Brain pericyte (primary cell): Measurements from ENCODE around the gene SPECC1L.
"Not testable (repeated sequence)": the region's sequence is repeated elsewhere in the genome, so short reads cannot be mapped to it uniquely, and the experiment has no call there.

Experiments used
- DNase-seq: peaks from one replicate; pipeline ENCODE4 v3.0.0-alpha.2; 2012; ENCODE audit warnings: low read depth, low spot score

SPECC1L gene, protein sequence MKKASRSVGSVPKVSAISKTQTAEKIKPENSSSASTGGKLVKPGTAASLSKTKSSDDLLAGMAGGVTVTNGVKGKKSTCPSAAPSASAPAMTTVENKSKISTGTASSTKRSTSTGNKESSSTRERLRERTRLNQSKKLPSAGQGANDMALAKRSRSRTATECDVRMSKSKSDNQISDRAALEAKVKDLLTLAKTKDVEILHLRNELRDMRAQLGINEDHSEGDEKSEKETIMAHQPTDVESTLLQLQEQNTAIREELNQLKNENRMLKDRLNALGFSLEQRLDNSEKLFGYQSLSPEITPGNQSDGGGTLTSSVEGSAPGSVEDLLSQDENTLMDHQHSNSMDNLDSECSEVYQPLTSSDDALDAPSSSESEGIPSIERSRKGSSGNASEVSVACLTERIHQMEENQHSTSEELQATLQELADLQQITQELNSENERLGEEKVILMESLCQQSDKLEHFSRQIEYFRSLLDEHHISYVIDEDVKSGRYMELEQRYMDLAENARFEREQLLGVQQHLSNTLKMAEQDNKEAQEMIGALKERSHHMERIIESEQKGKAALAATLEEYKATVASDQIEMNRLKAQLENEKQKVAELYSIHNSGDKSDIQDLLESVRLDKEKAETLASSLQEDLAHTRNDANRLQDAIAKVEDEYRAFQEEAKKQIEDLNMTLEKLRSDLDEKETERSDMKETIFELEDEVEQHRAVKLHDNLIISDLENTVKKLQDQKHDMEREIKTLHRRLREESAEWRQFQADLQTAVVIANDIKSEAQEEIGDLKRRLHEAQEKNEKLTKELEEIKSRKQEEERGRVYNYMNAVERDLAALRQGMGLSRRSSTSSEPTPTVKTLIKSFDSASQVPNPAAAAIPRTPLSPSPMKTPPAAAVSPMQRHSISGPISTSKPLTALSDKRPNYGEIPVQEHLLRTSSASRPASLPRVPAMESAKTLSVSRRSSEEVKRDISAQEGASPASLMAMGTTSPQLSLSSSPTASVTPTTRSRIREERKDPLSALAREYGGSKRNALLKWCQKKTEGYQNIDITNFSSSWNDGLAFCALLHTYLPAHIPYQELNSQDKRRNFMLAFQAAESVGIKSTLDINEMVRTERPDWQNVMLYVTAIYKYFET

DNA sequence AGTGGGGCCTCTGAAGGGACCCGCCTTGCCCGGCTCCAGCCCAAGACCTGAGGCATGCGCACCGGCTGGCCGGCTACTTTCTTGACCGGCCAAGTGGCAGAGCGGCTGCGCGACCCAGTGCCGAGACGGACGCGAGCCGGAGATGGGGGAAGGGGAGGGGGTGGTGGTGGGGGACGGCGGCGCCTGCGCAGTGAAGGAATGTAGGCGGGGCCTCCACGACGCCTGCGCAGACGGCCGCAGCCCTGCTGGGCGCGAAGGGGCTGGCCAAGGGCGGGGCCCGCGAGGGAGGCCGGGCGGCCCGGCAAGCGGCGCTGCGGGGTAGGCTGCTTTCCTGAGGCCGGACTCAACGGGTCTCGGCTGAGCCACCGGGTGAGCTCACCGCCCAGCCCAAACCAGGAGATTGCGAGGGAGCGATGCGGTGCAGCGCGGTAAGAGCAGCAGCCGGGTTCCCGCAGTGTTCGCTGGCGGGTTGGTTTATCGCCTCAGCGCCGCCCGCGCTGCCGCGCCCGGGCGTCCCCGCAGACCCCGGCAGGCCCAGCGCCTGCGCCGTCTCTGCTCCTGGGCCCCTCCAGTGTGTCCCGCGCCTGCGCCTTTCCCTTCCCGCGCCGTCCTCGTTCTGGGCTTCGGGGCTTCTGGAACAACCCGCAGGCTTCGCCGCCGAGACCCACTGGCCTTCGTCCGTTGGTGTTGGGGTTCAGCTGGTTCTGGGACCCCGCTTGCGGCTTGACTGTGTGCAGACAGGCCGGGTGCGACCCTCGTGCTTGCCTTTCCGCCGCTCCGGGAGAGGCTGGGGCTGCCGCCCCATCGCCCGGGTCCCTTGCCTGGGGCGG, at the start of gene SPECC1L:
TSS of gene SPECC1L (plus strand) at position 276 of the 830 bp plus-strand sequence. CDS start 31,401 bp downstream, outside the sequence.
- DNase-seq = peak; percentile 73

GRCh38 chr22:24224468-24224867, 46.2 kb upstream of the SPECC1L start:
- DNase-seq = no peak

DNA sequence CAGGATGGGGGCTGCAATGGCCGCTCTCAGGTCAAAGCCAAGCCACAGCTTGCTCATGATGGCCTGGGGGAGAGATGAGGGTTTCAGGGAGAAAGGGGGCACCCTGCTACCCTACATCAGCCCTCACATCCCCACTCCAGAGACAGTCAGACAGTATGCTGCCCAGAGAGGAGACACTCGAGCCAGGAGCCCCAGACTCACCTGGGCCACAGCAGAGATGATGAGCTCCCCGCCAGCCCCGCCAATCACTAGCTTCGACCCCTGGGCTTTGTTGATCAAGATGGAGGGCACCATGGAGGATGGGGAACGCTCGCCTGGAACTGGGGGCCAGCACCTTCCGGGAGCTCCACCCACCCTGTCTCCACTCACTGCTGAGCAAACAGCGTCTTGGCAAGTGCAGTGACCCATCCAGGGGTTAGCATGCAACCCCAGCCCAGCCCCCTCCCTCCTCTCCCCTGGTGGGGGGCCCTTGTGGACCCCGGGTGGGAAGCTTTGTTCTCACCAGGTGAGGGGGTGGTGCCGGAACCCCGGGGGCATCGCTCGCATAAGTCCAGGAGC, 45.5 kb upstream of the SPECC1L start:
- no peak for DNase-seq

DNA sequence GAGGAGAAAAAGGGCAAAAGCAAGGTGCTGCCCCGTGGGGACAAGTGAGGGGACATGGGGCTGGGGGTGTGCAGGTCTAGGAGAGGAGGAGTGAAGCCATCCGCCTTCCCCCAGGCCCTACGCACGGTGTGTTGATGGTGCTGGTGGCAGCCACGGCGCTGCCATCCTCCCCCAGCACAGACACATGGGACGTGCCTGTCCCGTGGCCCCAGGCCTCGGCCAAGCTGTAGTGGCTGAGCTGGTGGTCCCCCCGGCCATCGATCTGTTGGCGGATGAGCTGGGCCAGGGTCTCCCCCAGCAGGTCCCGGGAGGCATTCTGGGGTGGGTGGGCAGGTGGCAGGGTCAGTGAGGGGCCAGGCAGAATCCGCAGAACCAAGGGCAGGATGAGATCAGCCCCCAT, 44.7 kb upstream of the SPECC1L start:
- no peak for DNase-seq

DNA sequence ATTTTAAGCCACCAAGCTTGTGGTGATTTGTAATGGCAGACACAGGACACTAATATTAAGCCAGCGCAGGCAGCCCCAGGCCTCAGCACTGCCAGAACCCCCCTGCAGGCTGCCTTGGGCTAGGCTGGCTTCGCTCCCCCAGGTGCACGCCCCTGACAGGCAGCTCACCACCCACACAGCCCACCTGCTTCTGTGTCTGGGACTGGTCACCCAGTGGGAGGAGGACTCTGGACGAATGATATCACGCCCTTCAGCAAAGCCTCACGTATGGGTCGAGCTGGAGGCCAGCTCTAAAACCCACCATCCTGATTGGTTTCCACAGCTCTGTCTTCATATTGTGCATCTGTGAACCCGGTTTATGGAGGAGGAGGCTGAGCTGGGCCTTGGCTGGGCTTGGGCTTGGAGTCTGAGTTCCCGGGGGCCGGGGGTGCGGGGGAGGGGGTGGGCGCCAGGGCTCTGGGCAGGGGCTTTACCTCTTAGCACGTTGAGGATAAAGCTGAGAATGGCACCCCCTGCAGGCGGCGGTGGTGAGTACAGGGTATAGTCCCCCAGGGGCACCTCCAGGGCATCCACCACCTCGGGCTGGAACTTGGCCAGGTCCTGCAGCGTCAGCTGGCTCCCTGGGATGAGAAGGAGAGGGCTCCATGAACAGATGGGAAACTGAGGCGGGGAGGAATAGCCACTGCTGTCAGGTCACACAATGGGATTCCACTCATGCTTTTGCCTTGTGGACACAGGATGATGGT, 39.5 kb upstream of the SPECC1L start:
- no peak for DNase-seq

- no peak for DNase-seq
Observed at GRCh38 chr22:24231706-24232105, 38.9 kb upstream of the SPECC1L start.

DNA sequence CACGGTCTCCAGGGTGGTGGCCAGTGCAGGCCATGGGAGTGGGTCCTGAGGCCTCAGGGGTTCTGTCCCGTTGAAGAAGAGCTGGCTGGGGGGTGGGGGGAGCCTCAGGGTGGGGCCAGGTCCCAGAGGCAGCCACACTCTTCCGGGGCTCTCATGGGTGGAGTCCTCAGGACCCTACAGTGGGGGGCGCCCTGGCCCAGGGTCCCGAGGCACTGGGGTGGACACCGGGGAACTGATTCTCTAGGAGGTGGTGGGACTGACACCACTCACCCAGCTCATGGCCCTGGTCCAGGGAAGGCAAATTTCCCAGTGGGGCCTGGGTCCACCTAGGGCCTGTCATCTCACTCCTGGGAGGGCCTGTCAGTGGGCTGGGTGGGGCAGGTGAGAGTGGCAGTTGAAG, 38.5 kb upstream of the SPECC1L start:
- DNase-seq = no peak

DNA sequence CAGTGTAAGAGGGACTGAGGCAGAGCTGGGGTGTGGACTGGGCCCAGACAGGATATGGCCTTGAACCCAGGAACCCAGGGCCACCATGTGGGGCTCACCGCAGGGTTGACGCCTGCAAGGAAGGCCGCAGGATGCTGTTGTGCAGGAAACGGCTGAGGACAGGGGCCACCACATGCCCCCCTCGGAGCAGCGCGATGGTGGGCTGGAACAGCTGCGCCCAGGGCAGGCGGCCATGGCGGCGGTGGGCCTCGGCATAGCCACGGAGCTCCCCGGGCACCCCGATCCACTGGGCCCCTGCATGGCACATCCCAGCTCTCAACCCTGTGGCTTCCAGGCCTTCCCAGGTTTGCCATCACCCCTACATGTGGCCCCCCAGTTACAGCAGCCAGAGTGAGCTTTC, 37.9 kb upstream of the SPECC1L start:
- DNase-seq = no peak

- DNase-seq = no peak
Observed at GRCh38 chr22:24233235-24233634, 37.4 kb upstream of the SPECC1L start.

DNA sequence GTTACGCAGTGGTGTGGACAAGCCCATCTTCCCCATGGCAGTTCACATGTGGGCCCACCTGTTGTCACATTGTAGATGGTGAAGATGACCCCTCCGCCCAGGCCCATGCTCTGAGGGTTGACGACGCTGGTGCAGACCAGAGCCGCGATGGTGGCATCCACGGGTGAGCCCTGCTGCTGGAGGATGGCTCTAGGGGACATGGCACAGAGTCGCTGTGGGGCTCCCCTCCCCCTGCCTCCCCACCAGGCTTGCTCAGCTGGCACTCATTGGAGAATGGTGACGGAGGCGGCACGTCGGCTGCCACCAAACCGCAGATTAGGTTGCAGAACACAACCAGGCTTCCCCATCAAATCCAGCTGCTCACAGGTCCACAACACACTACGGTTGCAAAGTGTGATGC, 36.8 kb upstream of the SPECC1L start:
- DNase-seq = no peak

- DNase-seq = no peak
Observed at GRCh38 chr22:24235315-24235714, 35.3 kb upstream of the SPECC1L start.

DNA sequence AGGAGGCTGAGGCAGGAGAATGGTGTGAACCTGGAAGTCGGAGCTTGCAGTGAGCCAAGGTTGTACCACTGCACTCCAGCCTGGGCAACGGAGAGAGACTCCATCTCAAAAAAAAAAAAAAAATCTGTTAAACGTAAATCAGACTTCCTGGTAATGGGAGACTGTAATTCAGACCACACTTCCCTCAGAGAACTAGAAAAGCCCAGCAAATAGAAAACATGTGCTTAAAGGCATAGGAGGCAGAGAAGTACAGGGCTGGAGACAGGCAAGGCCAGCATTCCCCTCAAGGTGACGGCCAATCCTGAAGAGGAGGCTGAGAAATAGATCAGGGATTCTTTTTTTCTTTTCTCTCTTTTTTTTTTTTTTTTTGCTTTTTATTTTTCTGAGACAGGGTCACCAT, 34.0 kb upstream of the SPECC1L start:
- no peak for DNase-seq

DNA sequence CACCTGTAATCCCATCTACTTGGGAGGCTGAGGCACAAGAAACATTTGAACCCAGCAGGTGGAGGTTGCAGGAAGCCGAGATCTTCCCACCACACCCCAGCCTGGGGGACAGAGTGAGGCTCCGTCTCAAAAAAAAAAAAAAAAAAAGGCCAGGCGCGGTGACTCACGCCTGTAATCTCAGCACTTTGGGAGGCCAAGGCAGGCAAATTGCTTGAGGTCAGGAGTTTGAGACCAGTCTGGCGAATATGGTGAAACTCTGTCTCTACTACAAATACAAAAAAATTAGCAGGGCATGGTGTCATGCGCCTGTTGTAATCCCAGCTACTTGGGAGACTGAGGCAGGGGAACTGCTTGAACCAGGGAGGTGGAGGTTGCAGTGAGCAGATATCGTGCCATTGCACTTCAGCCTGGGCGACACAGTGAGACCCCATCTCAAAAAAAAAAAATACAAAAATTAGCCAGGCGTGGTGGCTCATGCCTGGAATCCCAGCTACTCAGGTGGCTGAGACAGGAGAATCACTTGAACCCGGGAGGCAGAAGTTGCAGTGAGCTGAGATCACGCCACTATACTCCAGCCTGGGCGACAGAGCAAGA, 32.4 kb upstream of the SPECC1L start:
- DNase-seq = not testable (repeated sequence)

- DNase-seq = no peak
Observed at GRCh38 chr22:24240381-24240780, 30.2 kb upstream of the SPECC1L start.

- not testable (repeated sequence) for DNase-seq
Observed at GRCh38 chr22:24240985-24241692, 29.5 kb upstream of the SPECC1L start.

- peak; percentile 39 for DNase-seq
Observed at GRCh38 chr22:24243417-24243816, 27.2 kb upstream of the SPECC1L start.

- DNase-seq = peak; percentile 44
Observed at GRCh38 chr22:24244144-24244787, 26.4 kb upstream of the SPECC1L start.

DNA sequence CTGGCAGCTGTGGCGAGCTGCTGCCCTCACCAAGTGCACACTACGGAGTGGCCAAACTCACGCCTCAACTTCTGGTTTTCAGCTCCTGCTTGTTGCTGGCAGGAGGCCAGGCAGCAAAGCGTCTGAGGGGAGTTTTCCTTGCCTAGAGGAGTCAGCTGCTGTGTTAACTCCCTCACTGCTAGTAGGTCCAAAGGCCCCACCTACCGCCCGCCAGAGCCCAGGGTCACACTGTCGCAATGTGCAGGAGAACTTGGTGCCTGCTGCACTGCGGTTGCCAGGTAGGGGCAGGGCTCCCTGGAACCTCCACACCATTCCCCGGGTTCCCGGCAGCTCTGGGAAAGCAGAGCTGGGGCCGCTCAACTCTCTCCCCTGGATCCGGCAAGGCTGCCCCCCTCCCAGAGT, 25.6 kb upstream of the SPECC1L start, which contains the start of gene GGT5:
TSS of gene GGT5 (minus strand) at position 53 of the 402 bp plus-strand sequence. CDS start 357 bp downstream, outside the sequence.
- DNase-seq = not testable (repeated sequence)
